HCT116 (cell line): ENCODE results near the gene BAHD1. TPM values are rescaled to one million over a fixed set of nuclear protein-coding genes. Genes with fewer than 3 reads are reported as not detected.

Experiments used
- ATAC-seq: fragments of 200-7000 bp; cut with Tn5 transposase; 2 replicates; pipeline ENCODE4 v1.9.1; 2020; ENCODE audit warnings: mild to moderate bottlenecking, moderate library complexity
- BruUV-seq: library from RNA; stranded (reverse); fragments of 400-500 nt; replicated peaks from 2 replicates; lab custom pipeline; 2021; lab: Mats Ljungman, UMichigan
- CTCF ChIA-PET: fragments of 300-600 bp; sonication (Branson Sonifier 250); formaldehyde crosslinking; loops from one replicate; lab custom pipeline; 2021; ENCODE audit warnings: antibody characterized with exemption; lab: Charles Lee
- POLR2A ChIA-PET: fragments of 300-600, 350-600 bp; sonication (Branson Sonifier 250); formaldehyde crosslinking; loops from one replicate; lab custom pipeline; 2021; ENCODE audit warnings: antibody characterized with exemption; lab: Charles Lee
- RAD21 ChIA-PET, 2 experiments: fragments of 300-600 bp; sonication (Branson Sonifier 250); formaldehyde crosslinking; loops; one replicate each; lab custom pipeline; 2023; ENCODE audit warnings: low total read pairs in 2 of 2; ENCODE audit not compliant: uncharacterized antibody in 2 of 2, unreplicated experiment in 2 of 2, low non-redundant PET in 1 of 2; lab: Charles Lee
- DNase-seq: peaks from one replicate; pipeline ENCODE4 v3.0.0-alpha.2; 2010; ENCODE audit warnings: low read depth, low spot score
- H2AFZ ChIP-seq: fragments of 200-600 bp; shearing (Covaris generic), sonication (generic); 2 replicates; pipeline ENCODE4 v1.6.1; 2017; ENCODE audit warnings: low read depth, mixed run types, mixed read lengths, antibody characterized with exemption, low read length; ENCODE audit not compliant: poor library complexity, severe bottlenecking
- H3K27ac ChIP-seq: 2 replicates; pipeline ENCODE4 v1.5.1; 2012; ENCODE audit warnings: low read depth, low read length
- H3K27me3 ChIP-seq: fragments of 200-600 bp; sonication (generic); 2 replicates; pipeline ENCODE4 v1.6.1; 2016; ENCODE audit warnings: mixed run types, low read length, mixed read lengths; ENCODE audit not compliant: insufficient read depth
- H3K36me3 ChIP-seq, 2 experiments: fragments of 200-500 bp in 1 of 2; fragments of 200-600 bp in 1 of 2; sonication (Bioruptor generic) in 1 of 2; sonication (generic) in 1 of 2; 2 replicates each; pipeline versions ENCODE4 v1.5.1 to v1.6.1; 2014 to 2016; ENCODE audit warnings: low read length in 2 of 2, inconsistent platforms in 1 of 2, mixed read lengths in 1 of 2, mixed run types in 1 of 2; ENCODE audit not compliant: insufficient read depth in 2 of 2, control insufficient read depth in 1 of 2
- H3K4me1 ChIP-seq, 2 experiments: fragments of 200-600 bp in 1 of 2; sonication (generic) in 1 of 2; 2 replicates each; pipeline versions ENCODE4 v1.5.1 to v1.6.1; 2012 to 2017; ENCODE audit warnings: low read length in 2 of 2, inconsistent platforms in 1 of 2, mild to moderate bottlenecking in 1 of 2, mixed read lengths in 1 of 2, mixed run types in 1 of 2, moderate library complexity in 1 of 2; ENCODE audit not compliant: insufficient read depth in 2 of 2, control insufficient read depth in 1 of 2
- H3K4me2 ChIP-seq: fragments of 200-600 bp; sonication (generic); 2 replicates; pipeline ENCODE4 v1.6.1; 2017; ENCODE audit warnings: mixed run types, low read length, mixed read lengths
- H3K4me3 ChIP-seq, 2 experiments: fragments of 200-600 bp in 1 of 2; sonication (generic) in 1 of 2; replicated peaks in 1 of 2; 2 replicates each; pipeline ENCODE4 v1.5.1; 2011 to 2016; ENCODE audit warnings: low read length in 2 of 2, control low read depth in 1 of 2, low read depth in 1 of 2, mild to moderate bottlenecking in 1 of 2, mixed read lengths in 1 of 2, mixed run types in 1 of 2
- H3K79me2 ChIP-seq: fragments of 200-600 bp; sonication (generic); 2 replicates; pipeline ENCODE4 v1.6.1; 2017; ENCODE audit warnings: mild to moderate bottlenecking, mixed run types, low read length, moderate library complexity, mixed read lengths; ENCODE audit not compliant: insufficient read depth
- H3K9ac ChIP-seq: fragments of 200-600 bp; sonication (generic); 2 replicates; pipeline ENCODE4 v1.6.1; 2016; ENCODE audit warnings: low read length, mixed read lengths
- H3K9me2 ChIP-seq: fragments of 200-600 bp; sonication (generic), shearing (Covaris generic); 2 replicates; pipeline ENCODE4 v1.6.1; 2017; ENCODE audit warnings: mixed run types, mild to moderate bottlenecking, moderate library complexity; ENCODE audit not compliant: insufficient read depth
- H3K9me3 ChIP-seq, 2 experiments: fragments of 200-500 bp in 1 of 2; fragments of 200-600 bp in 1 of 2; sonication (Bioruptor generic) in 1 of 2; sonication (generic) in 1 of 2; 2 replicates each; pipeline ENCODE4 v1.6.1; 2014 to 2017; ENCODE audit warnings: low read length in 2 of 2, mixed read lengths in 2 of 2, inconsistent platforms in 1 of 2, low read depth in 1 of 2, mild to moderate bottlenecking in 1 of 2, mixed run types in 1 of 2, moderate library complexity in 1 of 2; ENCODE audit not compliant: control insufficient read depth in 1 of 2, insufficient read depth in 1 of 2
- H4K20me1 ChIP-seq: fragments of 200-600 bp; sonication (generic), shearing (Covaris generic); 2 replicates; pipeline ENCODE4 v1.6.1; 2017; ENCODE audit warnings: mixed run types, mild to moderate bottlenecking, moderate library complexity; ENCODE audit not compliant: insufficient read depth
- CTCF ChIP-seq, 3 experiments: fragments of 200-600 bp in 1 of 3; sonication (generic) in 1 of 3; IDR thresholded peaks in 2 of 3; conservative IDR thresholded peaks in 1 of 3; 2 replicates each; pipeline ENCODE4 v1.5.1; 2012 to 2017; ENCODE audit warnings: low read depth in 2 of 3, low read length in 2 of 3, antibody characterized with exemption in 1 of 3, borderline replicate concordance in 1 of 3, control low read depth in 1 of 3, mild to moderate bottlenecking in 1 of 3, mixed read lengths in 1 of 3, mixed run types in 1 of 3, moderate library complexity in 1 of 3; ENCODE audit not compliant: insufficient read depth in 1 of 3
- MAX ChIP-seq: IDR thresholded peaks from 2 replicates; pipeline ENCODE4 v1.6.1; 2012
- intact Hi-C: fragments of 100-400 bp; cut with micrococcal nuclease; formaldehyde crosslinking; loops from 2 replicates; pipeline ENCODE4 v1.10.0; 2022
- total RNA-seq: library from RNA; stranded (reverse); gene quantifications from one replicate; pipeline ENCODE4 v1.2.1, GENCODE V29; 2021; ENCODE audit not compliant: unreplicated experiment

Gene BAHD1
- total RNA-seq, 1 experiment from 2014 or later, result 25.0 TPM

GRCh38 chr15:40438712-40439111 lies 2.0 kb upstream of the BAHD1 start:
- H3K27me3 ChIP-seq, result no peaks in the 10 kb centered on the region

More at GRCh38 chr15:40438712-40439111, 2.0 kb upstream of the BAHD1 start:
- H3K9me3 ChIP-seq, result no peaks in the 10 kb centered on the region
- no peaks in the 10 kb centered on the region for H4K20me1 ChIP-seq
- no TSS peak for BruUV-seq
- TF ChIP-seq CTCF (IDR thresholded peaks at IDR 0.05 in 2 of 3, conservative IDR thresholded peaks at IDR 0.05 in 1 of 3; ENCODE audit: borderline replicate concordance in 1 of 3, insufficient read depth in 1 of 3, low read depth in 2 of 3, low read length in 2 of 3) (no peak), MAX (no peak)
- H3K79me2 ChIP-seq, result peaks cover 21% of the 10 kb centered on the region
- no peak for ATAC-seq
- peaks cover 10 to 26% of the 10 kb centered on the region in 2 experiments; a peak in 3 of 4 replicates for H3K4me1 ChIP-seq
- ChIA-PET POLR2A (no interaction called here), RAD21 (no interaction called here), CTCF (interaction anchor here (1.6 kb wide), 1 partner anchor 129 kb away, joined by 3 read pairs; no protein-coding TSS in a partner anchor)
- no peak overlapping the region for H3K4me2 ChIP-seq
- H3K9me2 ChIP-seq, result no peaks in the 10 kb centered on the region
- H3K27ac ChIP-seq, result no peak overlapping the region
- no peak overlapping the region for H2AFZ ChIP-seq
- DNase-seq, result no peak
- H3K4me3 ChIP-seq, result no peak overlapping the region
- H3K9ac ChIP-seq, result no peak overlapping the region
- no peaks in the 10 kb centered on the region for H3K36me3 ChIP-seq
- intact Hi-C loops, result no loop called here
